ENCODE data around the gene G2E3. TPM values are rescaled to one million over a fixed set of nuclear protein-coding genes. Genes with fewer than 3 reads are reported as not detected.
A peak's percentile ranks its signal among the peaks of the same experiment; 100 is the strongest.

The G2E3 gene
- total and polyA plus RNA-seq, 2 of the 13 experiments (the other 11 are each of a cell fraction or from before 2014, with no cell fraction given): 22.8 to 63.0 TPM

DNA sequence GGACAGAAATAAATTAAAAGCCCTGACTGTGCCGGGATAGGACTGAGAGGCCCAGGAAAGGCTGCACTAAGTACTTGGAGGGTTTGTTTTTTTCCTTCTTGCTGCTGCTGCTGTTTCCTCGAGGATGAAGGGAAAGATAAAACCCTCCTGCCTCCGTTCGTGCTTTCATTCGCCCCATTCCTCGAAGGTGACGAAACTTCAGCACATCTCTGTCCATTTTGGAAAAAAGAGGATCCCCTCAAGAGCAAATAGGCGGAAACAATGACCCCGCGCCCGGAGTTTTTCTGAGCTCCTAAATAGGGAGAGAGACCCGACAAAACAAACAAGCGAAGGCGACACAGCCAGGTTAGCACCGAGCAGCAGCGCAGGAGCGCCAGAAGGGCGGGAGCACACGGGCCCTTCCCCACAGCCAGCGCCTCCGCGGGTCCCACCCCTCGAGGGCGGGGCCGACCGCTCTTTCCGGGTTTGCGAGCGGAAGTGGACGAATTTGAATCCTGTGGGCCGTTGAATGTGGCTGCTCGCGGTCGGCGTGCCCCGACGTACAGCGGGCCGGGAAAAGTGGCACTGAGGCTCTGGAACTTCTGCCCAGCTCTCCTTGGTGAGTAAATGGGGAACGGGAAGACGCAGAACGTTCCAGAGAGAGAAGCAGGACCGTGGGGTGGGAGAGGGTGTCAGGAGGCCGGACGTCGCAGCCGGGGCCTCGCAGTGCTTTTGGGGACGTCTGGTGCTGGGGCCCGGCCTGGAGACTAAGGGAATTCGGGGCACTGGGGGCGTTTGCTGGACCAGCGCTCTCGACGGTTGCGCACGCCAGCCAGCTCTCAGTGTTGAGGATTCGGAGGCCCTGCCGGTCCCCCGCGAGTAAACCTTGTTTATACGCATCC lies at the start of gene G2E3 (continued):
- TF ChIP-seq, protein P1, sequence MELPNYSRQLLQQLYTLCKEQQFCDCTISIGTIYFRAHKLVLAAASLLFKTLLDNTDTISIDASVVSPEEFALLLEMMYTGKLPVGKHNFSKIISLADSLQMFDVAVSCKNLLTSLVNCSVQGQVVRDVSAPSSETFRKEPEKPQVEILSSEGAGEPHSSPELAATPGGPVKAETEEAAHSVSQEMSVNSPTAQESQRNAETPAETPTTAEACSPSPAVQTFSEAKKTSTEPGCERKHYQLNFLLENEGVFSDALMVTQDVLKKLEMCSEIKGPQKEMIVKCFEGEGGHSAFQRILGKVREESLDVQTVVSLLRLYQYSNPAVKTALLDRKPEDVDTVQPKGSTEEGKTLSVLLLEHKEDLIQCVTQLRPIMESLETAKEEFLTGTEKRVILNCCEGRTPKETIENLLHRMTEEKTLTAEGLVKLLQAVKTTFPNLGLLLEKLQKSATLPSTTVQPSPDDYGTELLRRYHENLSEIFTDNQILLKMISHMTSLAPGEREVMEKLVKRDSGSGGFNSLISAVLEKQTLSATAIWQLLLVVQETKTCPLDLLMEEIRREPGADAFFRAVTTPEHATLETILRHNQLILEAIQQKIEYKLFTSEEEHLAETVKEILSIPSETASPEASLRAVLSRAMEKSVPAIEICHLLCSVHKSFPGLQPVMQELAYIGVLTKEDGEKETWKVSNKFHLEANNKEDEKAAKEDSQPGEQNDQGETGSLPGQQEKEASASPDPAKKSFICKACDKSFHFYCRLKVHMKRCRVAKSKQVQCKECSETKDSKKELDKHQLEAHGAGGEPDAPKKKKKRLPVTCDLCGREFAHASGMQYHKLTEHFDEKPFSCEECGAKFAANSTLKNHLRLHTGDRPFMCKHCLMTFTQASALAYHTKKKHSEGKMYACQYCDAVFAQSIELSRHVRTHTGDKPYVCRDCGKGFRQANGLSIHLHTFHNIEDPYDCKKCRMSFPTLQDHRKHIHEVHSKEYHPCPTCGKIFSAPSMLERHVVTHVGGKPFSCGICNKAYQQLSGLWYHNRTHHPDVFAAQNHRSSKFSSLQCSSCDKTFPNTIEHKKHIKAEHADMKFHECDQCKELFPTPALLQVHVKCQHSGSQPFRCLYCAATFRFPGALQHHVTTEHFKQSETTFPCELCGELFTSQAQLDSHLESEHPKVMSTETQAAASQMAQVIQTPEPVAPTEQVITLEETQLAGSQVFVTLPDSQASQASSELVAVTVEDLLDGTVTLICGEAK (IDR thresholded peaks at IDR 0.05): peak; percentile 57
- TF ChIP-seq, protein P1 (CRISPR knock-in tag; IDR thresholded peaks at IDR 0.05): peak; percentile 94
- TF ChIP-seq TCF7L2 (IDR thresholded peaks at IDR 0.05; ENCODE audit: low read depth, low read length) (no peak), ZC3H4 (CRISPR knock-in tag; IDR thresholded peaks at IDR 0.05; ENCODE audit: borderline replicate concordance) (no peak; the same call in 1 of the 2 replicates), ZNF569 (CRISPR knock-in tag; IDR thresholded peaks at IDR 0.05; ENCODE audit: borderline replicate concordance) (0 out of 2 replicates have a peak, but pooled peaks have one; percentile 64), GTF2F1 (IDR thresholded peaks at IDR 0.05; ENCODE audit: low read length) (peak; percentile 68; the same call in 1 of the 2 replicates), KAT8 (CRISPR knock-in tag; IDR thresholded peaks at IDR 0.05) (peak; percentile 98), MATR3 (CRISPR knock-in tag; IDR thresholded peaks at IDR 0.05) (no peak), RARA (CRISPR knock-in tag; IDR thresholded peaks at IDR 0.05) (peak; percentile 74; the same call in 1 of the 2 replicates), RBFOX2 (IDR thresholded peaks at IDR 0.05; ENCODE audit: low read depth, low read length) (peak; percentile 96), EHMT2 (IDR thresholded peaks at IDR 0.05; ENCODE audit: borderline replicate concordance, low read depth, low read length) (no peak), POLR2A (IDR thresholded peaks at IDR 0.05; ENCODE audit: insufficient read depth in 1 of 2, low read depth in 2 of 2, low read length in 2 of 2) (peak; percentile 93 to 97), GATA4 (IDR thresholded peaks at IDR 0.05; ENCODE audit: borderline replicate concordance, low read depth) (peak; percentile 90; the same call in 1 of the 2 replicates)
- TF ChIP-seq, protein P2, sequence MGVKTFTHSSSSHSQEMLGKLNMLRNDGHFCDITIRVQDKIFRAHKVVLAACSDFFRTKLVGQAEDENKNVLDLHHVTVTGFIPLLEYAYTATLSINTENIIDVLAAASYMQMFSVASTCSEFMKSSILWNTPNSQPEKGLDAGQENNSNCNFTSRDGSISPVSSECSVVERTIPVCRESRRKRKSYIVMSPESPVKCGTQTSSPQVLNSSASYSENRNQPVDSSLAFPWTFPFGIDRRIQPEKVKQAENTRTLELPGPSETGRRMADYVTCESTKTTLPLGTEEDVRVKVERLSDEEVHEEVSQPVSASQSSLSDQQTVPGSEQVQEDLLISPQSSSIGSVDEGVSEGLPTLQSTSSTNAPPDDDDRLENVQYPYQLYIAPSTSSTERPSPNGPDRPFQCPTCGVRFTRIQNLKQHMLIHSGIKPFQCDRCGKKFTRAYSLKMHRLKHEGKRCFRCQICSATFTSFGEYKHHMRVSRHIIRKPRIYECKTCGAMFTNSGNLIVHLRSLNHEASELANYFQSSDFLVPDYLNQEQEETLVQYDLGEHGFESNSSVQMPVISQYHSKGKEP (CRISPR knock-in tag; IDR thresholded peaks at IDR 0.05): peak; percentile 91
- TF ChIP-seq, protein P3, sequence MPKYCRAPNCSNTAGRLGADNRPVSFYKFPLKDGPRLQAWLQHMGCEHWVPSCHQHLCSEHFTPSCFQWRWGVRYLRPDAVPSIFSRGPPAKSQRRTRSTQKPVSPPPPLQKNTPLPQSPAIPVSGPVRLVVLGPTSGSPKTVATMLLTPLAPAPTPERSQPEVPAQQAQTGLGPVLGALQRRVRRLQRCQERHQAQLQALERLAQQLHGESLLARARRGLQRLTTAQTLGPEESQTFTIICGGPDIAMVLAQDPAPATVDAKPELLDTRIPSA (CRISPR knock-in tag; IDR thresholded peaks at IDR 0.05; ENCODE audit: borderline replicate concordance): no peak
- TF ChIP-seq, protein P4, sequence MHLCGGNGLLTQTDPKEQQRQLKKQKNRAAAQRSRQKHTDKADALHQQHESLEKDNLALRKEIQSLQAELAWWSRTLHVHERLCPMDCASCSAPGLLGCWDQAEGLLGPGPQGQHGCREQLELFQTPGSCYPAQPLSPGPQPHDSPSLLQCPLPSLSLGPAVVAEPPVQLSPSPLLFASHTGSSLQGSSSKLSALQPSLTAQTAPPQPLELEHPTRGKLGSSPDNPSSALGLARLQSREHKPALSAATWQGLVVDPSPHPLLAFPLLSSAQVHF (CRISPR knock-in tag; IDR thresholded peaks at IDR 0.05): peak; percentile 98
